GM21723 (cell line): Measurements from ENCODE around the gene ZNF140.
A peak's percentile ranks its signal among the peaks of the same experiment; 100 is the strongest.

Experiments used
- ATAC-seq: cut with Tn5 transposase; IDR thresholded peaks from one replicate; pipeline ENCODE4 v1.9.1; 2021; ENCODE audit warnings: mild to moderate bottlenecking, moderate library complexity; ENCODE audit not compliant: unreplicated experiment

Gene ZNF140

GRCh38 chr12:133130038-133130807 lies 49.5 kb downstream of the ZNF140 start, which contains the start of the genes ZNF10 and ZNF891:
Gene ZNF10 (plus strand): TSS chr12:133130627. CDS start chr12:133144493, 13,866 bp downstream.
Gene ZNF891 (minus strand): TSS chr12:133130274. CDS start chr12:133121918, 8,356 bp downstream.
- peak; percentile 95 for ATAC-seq

- peak; percentile 3 for ATAC-seq
Observed at GRCh38 chr12:133130808-133131128, 50.0 kb downstream of the ZNF140 start.

DNA sequence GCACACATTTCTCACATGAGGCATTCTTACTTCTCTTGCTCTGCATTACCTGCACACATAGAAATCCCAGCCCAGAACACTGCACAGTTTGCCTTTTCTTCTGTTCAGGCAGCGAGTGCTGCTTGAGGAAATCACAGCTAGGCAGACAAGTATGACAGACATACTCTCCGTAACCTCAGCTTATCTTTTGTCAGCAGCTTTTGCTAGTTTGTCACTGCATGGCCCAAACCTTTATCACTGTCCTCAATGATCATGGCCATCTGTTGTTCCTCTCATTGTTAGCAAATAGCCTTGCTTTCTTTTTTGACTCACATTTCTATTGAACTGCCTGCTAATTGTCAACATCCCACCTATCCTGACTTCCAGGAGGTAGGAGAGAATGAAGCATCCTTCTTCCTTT lies 55.0 kb downstream of the ZNF140 start:
- ATAC-seq = no peak

DNA sequence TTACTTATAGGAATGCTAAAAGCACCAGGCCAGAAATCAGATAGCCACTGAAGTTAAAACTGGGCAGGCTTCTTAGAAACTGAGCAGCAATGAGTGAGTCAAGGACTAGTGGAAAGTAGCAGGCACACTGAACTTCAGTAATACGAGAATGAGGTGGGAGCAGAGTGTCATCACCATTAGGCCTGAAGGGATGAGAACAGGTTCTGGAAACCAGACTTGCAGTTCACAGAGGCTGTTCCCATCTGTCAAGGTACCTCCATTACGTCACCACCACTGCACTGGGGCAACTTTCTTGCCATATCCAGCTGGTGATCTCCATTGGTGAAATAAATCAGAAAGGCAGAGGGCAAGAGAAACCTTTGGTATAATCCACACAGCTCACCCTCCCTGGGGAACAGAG lies 65.3 kb downstream of the ZNF140 start:
- ATAC-seq = no peak

- no peak for ATAC-seq
Observed at GRCh38 chr12:133156125-133156690, 75.5 kb downstream of the ZNF140 start.
